Smooth muscle cell of trachea (primary cell): ENCODE data around the gene ROCK2. TPM values are rescaled to one million over a fixed set of nuclear protein-coding genes. Genes with fewer than 3 reads are reported as not detected.

ENCODE experiments used
- total RNA-seq: library from RNA; depleted of rRNA; stranded (reverse); fragments of >200 nt; gene quantifications from 2 replicates; pipeline ENCODE4 v1.2.1, GENCODE V29; 2014

ROCK2 gene
- 42.0 and 57.3 TPM in 2 replicates for total RNA-seq

DNA sequence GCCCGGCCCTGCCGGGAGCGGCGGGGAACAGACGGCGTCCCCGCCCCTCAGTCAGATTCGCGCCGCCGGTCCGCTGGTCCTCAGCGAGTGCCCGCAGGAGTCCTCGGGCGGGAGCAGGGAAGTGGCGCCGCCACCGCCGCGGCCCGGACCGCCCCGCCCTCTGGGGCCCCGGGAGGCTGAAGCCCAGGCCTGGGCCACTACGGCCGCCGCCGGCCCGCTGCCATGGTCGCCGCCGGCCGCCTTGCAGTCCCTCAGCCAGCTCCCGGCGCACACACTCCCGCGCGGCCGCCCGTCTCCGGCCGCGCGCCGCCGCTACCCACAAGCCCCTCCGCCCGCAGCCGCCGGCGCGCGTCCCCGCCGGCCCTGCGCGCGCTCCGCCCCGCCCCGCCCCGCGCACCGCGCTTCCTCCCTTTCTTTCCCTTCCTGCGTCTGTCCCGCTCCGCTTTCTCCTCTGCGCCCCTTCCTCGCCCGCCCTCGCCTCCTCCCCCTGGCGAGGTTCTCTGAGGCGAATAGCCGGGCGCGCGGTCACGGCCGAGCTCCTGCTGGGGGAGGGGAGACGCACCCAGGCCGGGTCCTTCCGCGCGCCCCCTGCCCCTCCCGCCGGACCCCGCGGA, at the start of gene ROCK2:
ROCK2 (minus strand) TSS at position 295 of the 614 bp plus-strand sequence. CDS start 500 bp downstream, outside the sequence.

GRCh38 chr2:11155381-11156035, 188.9 kb downstream of the ROCK2 start, which contains the start of gene SLC66A3:
SLC66A3 (plus strand) TSS chr2:11155467; CDS start chr2:11155547, 80 bp downstream.

Other genes with a start within 250 kb of the ROCK2 start
- gene SLC66A3, start 189.2 kb downstream of the ROCK2 start, total RNA-seq: 44.7 and 91.0 TPM in 2 replicates
- 8.4 and 10.3 TPM in 2 replicates for gene E2F6, start 121.5 kb upstream of the ROCK2 start, total RNA-seq
- 0.44 and 2.2 TPM in 2 replicates for gene GREB1, start 189.4 kb upstream of the ROCK2 start, total RNA-seq